ENCODE data around the gene ACACA.

GRCh38 chr17:37207103-37207502 lies 199.5 kb downstream of the ACACA start:
- TF ChIP-seq POLR2AphosphoS5 (IDR thresholded peaks at IDR 0.05; ENCODE audit: low read depth) (no peak), CTCF (conservative IDR thresholded peaks at IDR 0.05; ENCODE audit: low read depth in 2 of 2) (no peak), EZH2 (IDR thresholded peaks at IDR 0.05; ENCODE audit: low read depth, unreplicated experiment) (no peak), ZNF331 (CRISPR knock-in tag; IDR thresholded peaks at IDR 0.05; ENCODE audit: low read depth) (no peak), REST (IDR thresholded peaks at IDR 0.05; ENCODE audit: unreplicated experiment) (no peak), ETS1 (IDR thresholded peaks at IDR 0.05) (no peak), EZH2phosphoT487 (IDR thresholded peaks at IDR 0.05; ENCODE audit: unreplicated experiment) (no peak), CREB1 (CRISPR knock-in tag; IDR thresholded peaks at IDR 0.05; ENCODE audit: low read depth) (no peak), STAT1 (IDR thresholded peaks at IDR 0.05; ENCODE audit: unreplicated experiment) (no peak), JUNB (IDR thresholded peaks at IDR 0.05; ENCODE audit: unreplicated experiment) (no peak), ZNF462 (CRISPR knock-in tag; IDR thresholded peaks at IDR 0.05) (no peak)

Measured in GM23338 (cell line).